Glomerular visceral epithelial cell (primary cell): Measurements from ENCODE around the gene MAPRE3.

Source experiments
- DNase-seq: peaks from one replicate; pipeline ENCODE4 v3.0.0-alpha.2; 2016; ENCODE audit errors: extremely low spot score

MAPRE3 gene

DNA sequence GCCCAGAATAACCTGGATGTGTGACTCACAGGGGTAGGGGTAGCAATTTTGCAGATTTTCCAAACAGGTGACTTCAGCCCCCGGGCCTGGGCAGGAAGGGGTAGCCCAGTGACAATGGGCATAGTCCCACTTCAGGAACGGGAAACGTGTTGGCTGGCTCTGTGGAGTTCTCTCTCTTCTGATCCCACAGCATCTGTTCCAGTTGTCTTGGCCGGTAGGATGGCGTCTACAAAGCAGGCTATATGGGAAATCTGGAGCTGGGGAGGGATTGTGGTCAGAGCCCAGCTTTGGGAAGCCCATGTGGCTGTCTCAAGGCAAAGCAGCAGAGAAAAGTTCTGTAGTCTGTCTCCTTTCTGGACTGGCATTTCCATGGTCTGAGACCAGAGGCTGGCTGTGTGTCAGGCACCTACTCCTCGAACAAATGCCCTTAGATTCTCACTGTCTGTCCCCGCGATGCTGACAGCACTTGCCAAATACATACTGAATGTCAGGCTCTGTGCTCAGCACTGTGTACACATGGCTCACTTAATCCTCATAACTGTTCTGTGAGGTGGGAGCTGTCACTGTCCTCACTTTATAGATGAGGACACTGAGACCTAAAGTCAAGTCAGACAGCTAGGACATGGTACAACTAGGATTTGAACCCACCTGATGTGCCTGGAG is 44.5 kb downstream of the MAPRE3 start:
- no peak for DNase-seq

GRCh38 chr2:27016801-27017325 is 46.4 kb downstream of the MAPRE3 start:
- DNase-seq, result peak; percentile 50

GRCh38 chr2:27018142-27018541 is 47.7 kb downstream of the MAPRE3 start:
- DNase-seq, result no peak

DNA sequence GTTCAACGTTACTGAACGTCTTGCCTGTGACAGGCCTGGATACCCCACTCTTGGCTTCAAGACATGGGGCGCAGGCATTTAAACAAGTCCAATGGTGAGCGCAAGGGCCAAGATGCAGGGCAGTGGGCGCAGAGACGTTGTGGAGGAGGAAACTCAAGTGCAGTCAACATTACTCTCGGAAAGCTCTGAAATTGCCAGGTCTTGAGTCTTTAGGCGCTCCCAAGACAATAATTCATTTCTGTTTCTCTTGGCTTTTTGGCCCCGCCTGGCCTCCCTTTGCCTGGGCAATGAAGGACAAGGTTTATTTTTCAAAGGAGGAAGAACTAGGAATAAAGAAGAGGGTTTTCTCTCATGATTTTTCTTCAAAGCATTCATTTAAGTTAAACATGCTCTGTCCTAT is 49.0 kb downstream of the MAPRE3 start:
- no peak for DNase-seq

DNA sequence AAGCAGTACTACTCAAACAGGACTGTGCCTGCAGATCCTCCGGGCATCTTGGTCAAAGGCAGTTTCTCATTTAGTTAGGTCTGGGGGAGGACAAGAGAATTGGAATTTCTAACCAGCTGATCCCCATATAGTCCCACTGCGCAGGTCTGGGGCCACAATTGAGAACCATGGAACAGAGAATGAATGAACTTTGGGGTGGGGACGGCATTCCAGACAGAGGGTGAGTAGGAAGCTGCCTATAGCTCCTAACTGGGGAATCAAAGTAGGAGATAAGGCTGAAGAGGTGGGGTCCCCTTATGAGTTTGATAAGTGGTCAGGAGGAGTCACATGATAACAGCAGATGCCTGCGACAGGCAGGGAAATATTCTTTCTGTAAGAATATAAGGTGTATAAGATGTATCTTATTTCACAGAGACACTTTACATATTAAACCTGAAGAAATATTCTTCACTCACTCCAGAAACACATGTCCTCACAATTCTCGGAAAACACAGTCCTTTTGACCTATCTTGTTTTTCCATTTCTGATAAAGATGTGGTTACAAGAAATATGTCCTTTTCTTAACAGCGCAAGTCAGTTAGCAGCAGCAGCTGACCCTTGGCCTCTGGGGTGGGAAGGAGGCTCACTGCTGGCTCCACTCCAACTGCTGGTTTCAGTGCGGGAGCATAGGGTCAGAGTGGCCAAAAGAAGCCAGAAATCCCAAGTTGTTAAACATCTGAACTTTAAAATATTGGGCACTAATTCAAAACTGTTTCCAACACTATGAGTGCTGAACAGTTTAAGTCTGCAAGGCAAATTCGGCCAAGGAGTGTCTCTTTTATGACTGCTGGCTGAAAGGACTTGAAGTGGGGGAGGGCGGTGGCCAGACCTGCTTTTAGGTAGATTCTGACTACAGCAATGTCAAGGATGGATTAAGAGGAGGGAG is 49.8 kb downstream of the MAPRE3 start:
- no peak for DNase-seq

DNA sequence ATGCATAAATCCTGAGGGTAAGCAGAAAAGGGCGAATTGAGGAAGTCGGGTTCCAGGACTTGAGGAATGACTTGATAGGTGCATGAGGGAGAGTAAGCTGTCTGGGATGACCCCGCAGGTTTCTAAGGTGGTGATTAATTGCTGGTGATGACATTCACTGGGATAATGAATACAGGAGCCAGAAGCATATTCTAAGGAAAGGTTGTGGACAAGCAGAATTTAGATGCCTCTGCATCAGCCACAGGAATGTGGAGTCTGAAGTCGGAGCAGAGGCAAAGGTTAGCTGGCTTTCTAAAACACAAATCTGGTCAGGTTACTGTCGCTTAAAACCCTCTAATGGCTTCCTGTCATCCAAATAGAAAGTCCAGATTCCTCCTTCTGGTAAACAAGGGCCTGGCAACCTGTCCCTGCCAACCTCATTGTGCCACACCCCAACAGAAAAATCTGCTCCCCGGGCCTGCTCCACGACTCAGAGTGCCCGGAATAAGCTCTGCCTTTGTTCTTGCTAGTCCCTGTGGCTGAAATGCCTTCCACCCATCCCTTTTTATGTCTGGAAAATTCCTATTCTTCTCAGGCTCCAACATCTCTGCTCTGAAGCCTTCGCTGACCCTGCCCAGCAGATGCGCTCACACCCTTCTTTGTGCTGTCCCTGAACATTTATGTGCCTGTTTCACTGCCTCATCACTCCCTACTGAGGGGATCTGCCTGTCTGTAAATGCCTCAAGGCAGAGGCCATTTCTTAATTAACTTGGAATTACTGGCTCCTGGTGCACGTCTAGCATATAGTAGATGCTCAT is 51.0 kb downstream of the MAPRE3 start:
- DNase-seq, result peak; percentile 40

DNA sequence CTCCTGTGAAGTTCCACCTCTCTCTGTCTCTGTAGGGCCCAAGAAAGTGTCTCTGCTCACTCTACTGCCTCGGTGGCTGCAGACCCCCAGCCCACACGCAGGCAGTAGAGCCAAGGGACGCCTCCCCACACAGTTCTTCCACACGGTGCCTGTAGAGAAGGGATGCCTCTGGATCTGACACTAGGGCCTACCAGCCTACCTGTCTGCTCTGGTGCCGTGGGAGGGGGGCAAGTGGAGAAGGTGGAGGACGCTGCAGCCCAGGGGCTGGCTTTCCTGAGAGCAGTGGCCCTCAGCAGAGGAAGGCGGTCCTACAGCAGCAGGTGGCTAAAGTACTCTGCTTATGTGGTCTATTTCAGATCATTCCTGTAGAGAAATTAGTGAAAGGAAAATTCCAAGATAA is 53.3 kb downstream of the MAPRE3 start:
- no peak for DNase-seq

- DNase-seq, result no peak
Measured at GRCh38 chr2:27024188-27024587, 53.8 kb downstream of the MAPRE3 start.

- DNase-seq, result no peak
Measured at GRCh38 chr2:27024812-27025211, 54.4 kb downstream of the MAPRE3 start.

DNA sequence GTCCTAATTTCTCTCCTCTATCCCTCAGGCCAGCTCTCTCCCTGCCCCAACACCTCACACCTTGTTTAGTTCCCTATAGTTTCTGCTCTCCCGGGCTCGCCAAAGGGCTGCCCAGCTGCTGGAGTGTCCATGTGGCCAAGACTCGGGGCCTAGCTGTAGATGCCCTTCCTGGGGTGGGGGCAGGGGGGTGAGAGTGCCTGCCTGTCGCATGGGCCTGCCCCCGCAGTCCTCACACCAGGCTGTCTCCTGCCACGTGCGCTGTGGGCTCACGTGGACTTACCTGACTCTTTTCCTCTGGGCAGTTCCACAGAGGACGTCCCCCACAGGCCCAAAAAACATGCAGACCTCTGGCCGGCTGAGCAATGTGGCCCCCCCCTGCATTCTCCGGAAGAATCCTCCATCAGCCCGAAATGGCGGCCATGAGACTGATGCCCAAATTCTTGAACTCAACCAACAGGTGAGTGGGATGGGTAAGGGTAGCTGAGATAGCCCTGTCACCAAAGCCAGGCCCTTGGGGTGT is 54.9 kb downstream of the MAPRE3 start:
- no peak for DNase-seq

DNA sequence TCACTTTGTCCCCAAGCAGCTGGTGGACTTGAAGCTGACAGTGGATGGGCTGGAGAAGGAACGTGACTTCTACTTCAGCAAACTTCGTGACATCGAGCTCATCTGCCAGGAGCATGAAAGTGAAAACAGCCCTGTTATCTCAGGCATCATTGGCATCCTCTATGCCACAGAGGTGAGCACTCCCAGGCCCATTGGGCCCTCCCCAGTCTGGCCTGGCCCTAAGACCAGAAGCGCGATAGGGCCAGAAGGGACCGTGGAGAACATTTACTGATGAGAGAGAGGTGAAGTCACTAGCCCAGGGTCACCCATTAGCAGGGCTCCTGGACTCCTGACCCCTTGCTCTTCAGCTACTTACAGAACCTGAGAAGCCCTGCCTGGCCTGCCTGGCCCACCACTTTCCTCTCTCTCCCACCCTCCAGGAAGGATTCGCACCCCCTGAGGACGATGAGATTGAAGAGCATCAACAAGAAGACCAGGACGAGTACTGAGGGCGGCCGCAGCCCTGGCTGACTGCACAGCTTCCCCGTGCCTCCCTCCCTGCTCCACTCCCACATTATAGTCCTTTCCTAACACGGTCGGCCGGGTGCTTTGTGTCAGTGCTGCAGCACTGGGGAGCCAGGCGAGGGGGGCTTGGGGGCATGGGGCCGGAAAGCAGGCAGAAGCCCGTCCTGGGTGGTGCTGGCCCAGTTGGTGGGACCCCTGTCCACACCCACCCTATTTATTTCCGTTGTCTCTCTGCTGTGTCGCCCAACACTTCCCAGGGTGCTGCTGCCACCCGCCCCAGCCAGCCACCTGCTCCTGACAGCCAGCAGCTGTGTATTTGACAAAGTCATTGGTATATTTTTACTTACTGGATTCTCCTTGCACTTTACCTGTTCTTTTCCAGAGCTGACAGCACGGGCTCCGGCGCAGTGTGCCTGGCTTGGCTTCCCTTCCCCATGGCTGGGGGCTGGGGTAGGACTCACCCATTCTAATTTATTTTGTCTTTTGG is 55.7 kb downstream of the MAPRE3 start:
- DNase-seq, result no peak

GRCh38 chr2:27027211-27027651 is 56.8 kb downstream of the MAPRE3 start:
- DNase-seq, result no peak

- no peak for DNase-seq
Measured at GRCh38 chr2:27029051-27029450, 58.6 kb downstream of the MAPRE3 start.

DNA sequence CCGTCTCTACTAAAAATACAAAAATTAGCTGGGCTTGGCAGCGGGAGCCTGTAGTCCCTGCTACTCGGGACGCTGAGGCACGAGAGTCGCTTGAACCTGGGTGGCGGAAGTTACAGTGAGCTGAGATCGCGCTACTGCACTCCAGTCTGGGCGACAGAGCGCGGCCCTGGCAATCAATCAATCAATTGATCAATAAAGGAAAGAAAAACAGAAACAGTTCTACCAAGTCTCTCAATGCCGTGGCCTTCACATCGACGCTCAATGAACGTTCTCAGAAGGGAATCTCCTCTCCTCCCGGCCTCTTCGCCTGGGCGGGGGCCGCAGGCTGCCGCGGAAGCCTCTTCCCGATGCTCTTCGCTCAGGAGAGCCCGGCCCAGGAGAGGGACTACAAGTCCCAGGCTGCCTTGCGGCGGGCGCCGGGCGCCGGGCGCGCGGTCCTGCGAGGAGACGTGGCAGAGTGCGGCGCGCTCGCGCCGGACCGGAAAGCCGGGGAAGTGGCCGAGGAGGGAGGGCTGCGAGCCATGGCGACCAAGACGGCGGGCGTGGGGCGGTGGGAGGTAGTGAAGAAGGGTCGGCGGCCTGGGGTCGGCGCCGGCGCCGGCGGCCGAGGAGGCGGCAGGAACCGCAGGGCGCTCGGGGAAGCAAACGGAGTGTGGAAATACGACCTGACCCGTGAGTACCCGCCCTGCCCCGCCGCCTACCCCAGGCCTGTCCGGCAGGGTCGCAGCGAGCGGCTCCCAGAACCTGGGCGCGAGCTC is 62.2 kb downstream of the MAPRE3 start, which contains the start of gene TMEM214:
TMEM214 (plus strand) TSS at position 471 of the 758 bp plus-strand sequence; CDS start at position 522, 51 bp downstream.
- DNase-seq, result peak; percentile 83

- DNase-seq, result no peak
Measured at GRCh38 chr2:27033253-27033852, 62.9 kb downstream of the MAPRE3 start.

- no peak for DNase-seq
Measured at GRCh38 chr2:27038012-27038411, 67.6 kb downstream of the MAPRE3 start.

- DNase-seq, result no peak
Measured at GRCh38 chr2:27038631-27039339, 68.3 kb downstream of the MAPRE3 start.

DNA sequence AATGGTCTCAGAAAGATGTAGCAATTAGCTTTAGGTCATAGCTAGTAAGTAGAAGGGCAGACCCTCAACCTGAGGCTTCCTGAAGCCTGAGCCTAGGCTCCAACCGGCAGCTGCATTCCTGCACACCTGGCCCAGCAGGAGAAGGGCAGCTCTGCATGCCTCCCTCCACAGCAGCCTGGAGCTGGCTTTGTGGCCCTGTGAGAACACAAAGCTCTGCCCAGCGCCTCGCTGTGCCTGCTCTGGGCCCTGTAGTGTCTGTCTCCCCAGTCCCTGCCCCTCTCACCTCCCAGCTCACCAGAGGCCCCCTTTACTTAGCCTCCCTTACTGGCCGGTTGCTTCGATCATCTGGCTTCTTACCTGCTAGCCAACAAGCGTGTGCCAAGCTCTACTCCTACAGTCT is 69.0 kb downstream of the MAPRE3 start:
- no peak for DNase-seq

- DNase-seq, result no peak
Measured at GRCh38 chr2:27039871-27040270, 69.4 kb downstream of the MAPRE3 start.
